ENCODE data around the gene FSCN2.

GRCh38 chr17:81491181-81491581 is 37.0 kb upstream of the FSCN2 start:
- TF ChIP-seq CTCF (IDR thresholded peaks at IDR 0.05) (peak in 1 of 6 experiments; percentile 32), POLR2A (IDR thresholded peaks at IDR 0.05) (peak; percentile 34 to 94)
